H1 (cell line): ENCODE results near the gene NOL4L. TPM values are rescaled to one million over a fixed set of nuclear protein-coding genes. Genes with fewer than 3 reads are reported as not detected.
A peak's percentile ranks its signal among the peaks of the same experiment; 100 is the strongest.

ENCODE experiments used
- CTCF ChIA-PET: fragments of 300-600 bp; sonication (Branson Sonifier 250); formaldehyde crosslinking; loops from one replicate; lab custom pipeline; 2021; ENCODE audit not compliant: partially characterized antibody; lab: Charles Lee
- POLR2A ChIA-PET: fragments of 300-600 bp; sonication (Branson Sonifier 250); formaldehyde crosslinking; loops from one replicate; lab custom pipeline; 2021; ENCODE audit warnings: inconsistent platforms; ENCODE audit not compliant: partially characterized antibody; lab: Charles Lee
- DNase-seq, 2 experiments: peaks; one replicate each; pipeline versions ENCODE4 v3.0.0 to v3.0.0-alpha.2; 2010 to 2022; ENCODE audit warnings: low spot score in 2 of 2, low read depth in 1 of 2, mixed read lengths in 1 of 2
- FAIRE-seq: peaks from 2 replicates; lab custom pipeline; 2011; peaks lifted over from hg19 to GRCh38; lab: Jason Lieb, UNC
- H2AFZ ChIP-seq: 2 replicates; pipeline ENCODE4 v1.8.1; 2012; ENCODE audit warnings: low read length, inconsistent platforms
- H2AK5ac ChIP-seq: 2 replicates; pipeline ENCODE4 v1.6.1; 2013; ENCODE audit warnings: low read depth, low read length
- H2BK120ac ChIP-seq: replicated peaks from 2 replicates; pipeline ENCODE3; 2013; ENCODE audit warnings: low read depth, low read length, inconsistent platforms
- H2BK12ac ChIP-seq: 2 replicates; pipeline ENCODE4 v1.6.1; 2013; ENCODE audit warnings: low read depth, low read length
- H2BK15ac ChIP-seq: 2 replicates; pipeline ENCODE4 v1.6.1; 2013; ENCODE audit warnings: low read length
- H2BK20ac ChIP-seq: 2 replicates; pipeline ENCODE4 v1.6.1; 2013; ENCODE audit warnings: low read length
- H2BK5ac ChIP-seq: 2 replicates; pipeline ENCODE4 v1.6.1; 2013; ENCODE audit warnings: low read depth, low read length
- H3K14ac ChIP-seq: 2 replicates; pipeline ENCODE4 v1.6.1; 2013; ENCODE audit warnings: inconsistent platforms; ENCODE audit not compliant: insufficient read length
- H3K18ac ChIP-seq: 2 replicates; pipeline ENCODE4 v1.6.1; 2013; ENCODE audit warnings: low read length; ENCODE audit errors: extremely low read depth
- H3K23ac ChIP-seq: 2 replicates; pipeline ENCODE4 v1.6.1; 2013; ENCODE audit warnings: inconsistent platforms; ENCODE audit not compliant: insufficient read length
- H3K23me2 ChIP-seq: 2 replicates; pipeline ENCODE4 v1.6.1; 2013; ENCODE audit warnings: low read depth, low read length
- H3K27ac ChIP-seq: 2 replicates; pipeline ENCODE4 v1.6.1; 2011; ENCODE audit warnings: low read depth, low read length, inconsistent platforms
- H3K27me3 ChIP-seq, 4 experiments: replicated peaks in 1 of 4; 1 replicate in 1 of 4; 2 replicates in 3 of 4; pipeline versions ENCODE4 v1.6.1 to v1.8.1; 2011 to 2013; ENCODE audit warnings: low read length in 3 of 4, mild to moderate bottlenecking in 3 of 4, inconsistent platforms in 2 of 4, mixed read lengths in 2 of 4, moderate library complexity in 1 of 4; ENCODE audit not compliant: control insufficient read depth in 3 of 4, insufficient read depth in 3 of 4; ENCODE audit errors: extremely low read depth in 1 of 4
- H3K36me3 ChIP-seq, 4 experiments: 2 replicates each; pipeline versions ENCODE4 v1.6.1 to v1.8.1; 2011 to 2013; ENCODE audit warnings: mild to moderate bottlenecking in 4 of 4, low read length in 3 of 4, moderate library complexity in 2 of 4, control low read depth in 1 of 4, inconsistent platforms in 1 of 4; ENCODE audit not compliant: insufficient read depth in 4 of 4, control insufficient read depth in 2 of 4
- H3K4ac ChIP-seq: replicated peaks from 2 replicates; pipeline ENCODE3; 2013; ENCODE audit warnings: low read length, low read depth, mixed read lengths, inconsistent platforms; ENCODE audit not compliant: insufficient read length
- H3K4me1 ChIP-seq, 4 experiments: replicated peaks in 1 of 4; 1 replicate in 1 of 4; 2 replicates in 3 of 4; pipeline versions ENCODE4 v1.6.1 to v1.8.1; 2011 to 2013; ENCODE audit warnings: low read length in 3 of 4, inconsistent platforms in 2 of 4, mixed read lengths in 1 of 4; ENCODE audit not compliant: insufficient read depth in 4 of 4, control insufficient read depth in 3 of 4
- H3K4me2 ChIP-seq, 2 experiments: 2 replicates each; pipeline versions ENCODE4 v1.6.1 to v1.8.1; 2011 to 2013; ENCODE audit warnings: low read depth in 2 of 2, low read length in 2 of 2, control low read depth in 1 of 2, inconsistent platforms in 1 of 2, mild to moderate bottlenecking in 1 of 2; ENCODE audit not compliant: insufficient read depth in 1 of 2
- H3K4me3 ChIP-seq, 4 experiments: fragments of 200-600, 300-600 bp in 1 of 4; sonication (generic), shearing (Covaris generic), sonication (Bioruptor Twin) in 1 of 4; 2 replicates each; pipeline versions ENCODE4 v1.5.1 to v1.8.1; 2011 to 2016; ENCODE audit warnings: low read length in 4 of 4, low read depth in 3 of 4, control low read depth in 2 of 4, inconsistent platforms in 2 of 4, mild to moderate bottlenecking in 2 of 4, mixed read lengths in 1 of 4, moderate library complexity in 1 of 4; ENCODE audit not compliant: insufficient read depth in 2 of 4; ENCODE audit errors: extremely low read depth in 1 of 4
- H3K56ac ChIP-seq: replicated peaks from 2 replicates; pipeline ENCODE3; 2013; ENCODE audit warnings: low read depth, mild to moderate bottlenecking, mixed read lengths, low read length, inconsistent platforms; ENCODE audit not compliant: insufficient read length
- H3K79me1 ChIP-seq: 2 replicates; pipeline ENCODE4 v1.6.1; 2013; ENCODE audit warnings: low read depth, low read length, control low read depth
- H3K79me2 ChIP-seq, 2 experiments: 2 replicates each; pipeline versions ENCODE4 v1.6.1 to v1.8.1; 2012 to 2013; ENCODE audit warnings: low read length in 2 of 2, mild to moderate bottlenecking in 2 of 2, inconsistent platforms in 1 of 2; ENCODE audit not compliant: insufficient read depth in 2 of 2, control insufficient read depth in 1 of 2
- H3K9ac ChIP-seq, 4 experiments: replicated peaks in 1 of 4; 1 replicate in 1 of 4; 2 replicates in 3 of 4; pipeline versions ENCODE4 v1.6.1 to v1.8.1; 2011 to 2013; ENCODE audit warnings: low read depth in 3 of 4, low read length in 3 of 4, control low read depth in 2 of 4, mild to moderate bottlenecking in 2 of 4, moderate library complexity in 2 of 4, inconsistent platforms in 1 of 4; ENCODE audit errors: extremely low read depth in 1 of 4
- H3K9me3 ChIP-seq, 2 experiments: 2 replicates each; pipeline versions ENCODE4 v1.6.1 to v1.8.1; 2012 to 2013; ENCODE audit warnings: mild to moderate bottlenecking in 2 of 2, moderate library complexity in 2 of 2, control low read depth in 1 of 2, inconsistent platforms in 1 of 2, low read depth in 1 of 2, low read length in 1 of 2, mixed read lengths in 1 of 2; ENCODE audit not compliant: insufficient read depth in 2 of 2
- H4K20me1 ChIP-seq, 2 experiments: replicated peaks in 1 of 2; 2 replicates each; pipeline versions ENCODE3 to v1.8.1; 2011 to 2013; ENCODE audit warnings: inconsistent platforms in 2 of 2, low read length in 2 of 2, mild to moderate bottlenecking in 1 of 2; ENCODE audit not compliant: insufficient read depth in 2 of 2, control insufficient read depth in 1 of 2
- H4K5ac ChIP-seq: 2 replicates; pipeline ENCODE4 v1.6.1; 2013; ENCODE audit warnings: low read length, low read depth, mixed read lengths, inconsistent platforms; ENCODE audit not compliant: insufficient read length
- H4K8ac ChIP-seq: 2 replicates; pipeline ENCODE4 v1.8.0; 2013; ENCODE audit warnings: mild to moderate bottlenecking, moderate library complexity, low read length, inconsistent platforms; ENCODE audit not compliant: insufficient read depth; ENCODE audit errors: extremely low read depth
- H4K91ac ChIP-seq: replicated peaks from 2 replicates; pipeline ENCODE3; 2013; ENCODE audit warnings: low read length, mixed read lengths, inconsistent platforms; ENCODE audit not compliant: insufficient read length
- RAD21 ChIP-seq, 2 experiments: IDR thresholded peaks in 1 of 2; conservative IDR thresholded peaks in 1 of 2; 2 replicates each; pipeline ENCODE4 v1.6.1; 2011; ENCODE audit warnings: low read depth in 2 of 2, low read length in 2 of 2, improper control_type of control experiment in 1 of 2, inconsistent platforms in 1 of 2, mild to moderate bottlenecking in 1 of 2, moderate library complexity in 1 of 2
- SIRT6 ChIP-seq: IDR thresholded peaks from one replicate; pipeline ENCODE4 v1.7.1; 2012; ENCODE audit warnings: low read length, inconsistent platforms
- WGBS, 2 experiments: shearing (Covaris generic) in 1 of 2; methylation state at CpG; one replicate each; pipeline versions ENCODE4 v1.1.6 to v1.1.7; 2013 to 2015; ENCODE audit warnings: low lambda C conversion rate in 2 of 2, mixed read lengths in 2 of 2, inconsistent platforms in 1 of 2, low coverage in 1 of 2, missing lambda C conversion rate in 1 of 2; ENCODE audit not compliant: insufficient replicate concordance in 2 of 2, insufficient coverage in 1 of 2, insufficient read length in 1 of 2; ENCODE audit errors: extremely low coverage in 1 of 2, missing lambda C conversion rate in 1 of 2; 5-methylcytosine and 5-hydroxymethylcytosine counted together
- polyA plus RNA-seq, 7 experiments: library from polyadenylated mRNA; depleted of rRNA in 3 of 7; stranded (reverse) in 5 of 7; unstranded in 2 of 7; fragments of >200 nt in 5 of 7; fragments of 200-250 nt in 2 of 7; gene quantifications; 1 replicate in 5 of 7; 2 replicates in 1 of 7; 4 replicates in 1 of 7; pipeline versions ENCODE4 v1.2.1 to v1.2.3, GENCODE V29; 2011 to 2013; ENCODE audit warnings: missing spikeins in 2 of 7, mixed read lengths in 2 of 7
- total RNA-seq: library from RNA; stranded (reverse); fragmentation: NEBNext Ultra II Directional; extraction: Animal tissue kit (Norgen Biotek cat#: 25700); gene quantifications from 2 replicates; pipeline ENCODE4 v1.2.1, GENCODE V29; 2021
- TF ChIP-seq, protein P1 (sequence below), 3 experiments: IDR thresholded peaks; 1 replicate in 2 of 3; 2 replicates in 1 of 3; pipeline versions ENCODE4 v1.5.1 to v1.6.1; 2011; ENCODE audit warnings: low read length in 3 of 3, mild to moderate bottlenecking in 3 of 3, inconsistent platforms in 2 of 3, low read depth in 1 of 3, moderate library complexity in 1 of 3; ENCODE audit not compliant: insufficient read depth in 1 of 3; ENCODE audit errors: control extremely low read depth in 1 of 3

NOL4L gene
- total and polyA plus RNA-seq, 2 of the 8 experiments (the other 6 are each of a cell fraction or from before 2014, with no cell fraction given): 15.3 to 23.7 TPM

DNA sequence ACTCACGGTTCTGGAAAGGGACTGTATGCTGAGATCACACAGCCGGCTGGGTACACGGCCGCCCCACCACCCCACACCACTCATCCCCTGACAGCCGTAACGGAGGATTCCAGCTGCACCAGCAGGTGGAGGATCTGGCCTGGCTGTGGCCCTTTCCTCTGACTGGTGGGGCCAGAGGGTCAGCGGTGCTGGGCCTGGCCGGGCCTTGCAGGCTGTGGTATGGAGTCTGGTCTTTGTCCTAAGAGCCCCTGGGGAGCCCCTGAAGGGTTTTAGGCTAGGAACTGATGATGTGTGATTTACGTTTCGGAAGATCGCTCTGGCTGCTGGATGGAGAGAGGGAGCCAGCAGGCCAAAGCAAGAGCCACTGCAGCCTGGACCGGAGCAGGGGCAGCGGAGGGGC, 26.6 kb downstream of the NOL4L start:
- Histone ChIP-seq H2BK20ac (no peak overlapping the region), H3K36me3 (no peaks in the 10 kb centered on the region), H3K4me3 (no peak overlapping the region), H4K8ac (0 out of 2 replicates have a peak overlapping the region, but pooled peaks have one; percentile 8), H3K56ac (no peak overlapping the region), H3K27me3 (no peaks in the 10 kb centered on the region), H2BK15ac (0 out of 2 replicates have a peak overlapping the region, but pooled peaks have one; percentile 81), H4K20me1 (peaks cover 3 to 5% of the 10 kb centered on the region in 2 experiments), H3K18ac (no peak overlapping the region), H3K27ac (no peak overlapping the region), H3K23me2 (no peaks in the 10 kb centered on the region), H2AK5ac (no peak overlapping the region), H3K79me1 (no peaks in the 10 kb centered on the region), H3K79me2 (no peaks in the 10 kb centered on the region), H2BK120ac (no peak overlapping the region), H3K14ac (no peak overlapping the region), H2AFZ (no peak overlapping the region), H3K4me2 (no peak overlapping the region), H3K9me3 (no peaks in the 10 kb centered on the region), H3K23ac (no peak overlapping the region), H3K4me1 (peaks cover 3 to 20% (median 12%) of the 10 kb centered on the region in 4 experiments), H2BK12ac (0 out of 2 replicates have a peak overlapping the region, but pooled peaks have one; percentile 9), H4K5ac (no peak overlapping the region), H2BK5ac (no peak overlapping the region), H4K91ac (no peak overlapping the region), H3K9ac (no peak overlapping the region), H3K4ac (no peak overlapping the region)
- ChIA-PET CTCF (interaction anchor here (0.6 to 3.0 kb wide), 6 partner anchors 37 to 103 kb away, joined by 3 to 20 read pairs (median 4); no protein-coding TSS in a partner anchor), POLR2A (interaction anchor here (0.9 kb wide), 1 partner anchor 12 kb away, joined by 4 read pairs; no protein-coding TSS in a partner anchor)
- WGBS, 2 experiments: 71% methylated on average over 13 of the region's 13 CpGs; no CpG with 5 or more reads in 1 of the 2 experiments
- no peak for DNase-seq
- TF ChIP-seq SIRT6: no peak
- TF ChIP-seq, protein P1, sequence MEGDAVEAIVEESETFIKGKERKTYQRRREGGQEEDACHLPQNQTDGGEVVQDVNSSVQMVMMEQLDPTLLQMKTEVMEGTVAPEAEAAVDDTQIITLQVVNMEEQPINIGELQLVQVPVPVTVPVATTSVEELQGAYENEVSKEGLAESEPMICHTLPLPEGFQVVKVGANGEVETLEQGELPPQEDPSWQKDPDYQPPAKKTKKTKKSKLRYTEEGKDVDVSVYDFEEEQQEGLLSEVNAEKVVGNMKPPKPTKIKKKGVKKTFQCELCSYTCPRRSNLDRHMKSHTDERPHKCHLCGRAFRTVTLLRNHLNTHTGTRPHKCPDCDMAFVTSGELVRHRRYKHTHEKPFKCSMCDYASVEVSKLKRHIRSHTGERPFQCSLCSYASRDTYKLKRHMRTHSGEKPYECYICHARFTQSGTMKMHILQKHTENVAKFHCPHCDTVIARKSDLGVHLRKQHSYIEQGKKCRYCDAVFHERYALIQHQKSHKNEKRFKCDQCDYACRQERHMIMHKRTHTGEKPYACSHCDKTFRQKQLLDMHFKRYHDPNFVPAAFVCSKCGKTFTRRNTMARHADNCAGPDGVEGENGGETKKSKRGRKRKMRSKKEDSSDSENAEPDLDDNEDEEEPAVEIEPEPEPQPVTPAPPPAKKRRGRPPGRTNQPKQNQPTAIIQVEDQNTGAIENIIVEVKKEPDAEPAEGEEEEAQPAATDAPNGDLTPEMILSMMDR (IDR thresholded peaks at IDR 0.05; ENCODE audit: control extremely low read depth in 1 of 3, insufficient read depth in 1 of 3, low read depth in 1 of 3, low read length in 3 of 3): peak in 1 of 3 experiments; percentile 11; a peak in 1 of 4 replicates
- TF ChIP-seq RAD21 (IDR thresholded peaks at IDR 0.05 in 1 of 2, conservative IDR thresholded peaks at IDR 0.05 in 1 of 2; ENCODE audit: low read depth in 2 of 2, low read length in 2 of 2): peak in 1 of 2 experiments; percentile 12; a peak in 1 of 4 replicates
- FAIRE-seq: no peak
